Measurements from ENCODE around the gene CHTF18. TPM values are rescaled to one million over a fixed set of nuclear protein-coding genes. Genes with fewer than 3 reads are reported as not detected.

CHTF18 gene
- total RNA-seq, 1 experiment from 2014 or later = 22.6 TPM

- H3K9me3 ChIP-seq = no peaks in the 10 kb centered on the region
- no peak overlapping the region for H3K4me3 ChIP-seq
- H3K27me3 ChIP-seq = peaks cover 2% of the 10 kb centered on the region
- no peak for DNase-seq
- H3K36me3 ChIP-seq = peaks cover 23% of the 10 kb centered on the region
Observed at GRCh38 chr16:782766-783403, 5.5 kb upstream of the CHTF18 start.

GRCh38 chr16:783404-784161 lies 4.8 kb upstream of the CHTF18 start:
- Histone ChIP-seq H3K9me3 (no peaks in the 10 kb centered on the region), H3K4me3 (no peak overlapping the region), H3K27me3 (peaks cover 2% of the 10 kb centered on the region; the same call in 1 of the 2 replicates), H3K36me3 (peaks cover 23% of the 10 kb centered on the region)
- DNase-seq = no peak

- no peak for DNase-seq
- Histone ChIP-seq H3K4me3 (no peak overlapping the region), H3K27me3 (no peaks in the 10 kb centered on the region; the same call in 1 of the 2 replicates), H3K9me3 (no peaks in the 10 kb centered on the region), H3K36me3 (peaks cover 26% of the 10 kb centered on the region)
Observed at GRCh38 chr16:784431-784830, 4.0 kb upstream of the CHTF18 start.

- DNase-seq = no peak
Observed at GRCh38 chr16:785563-786535, 2.6 kb upstream of the CHTF18 start.

GRCh38 chr16:787321-787966 lies 976 bp upstream of the CHTF18 start:
- Histone ChIP-seq H3K4me3 (peak overlapping the region; percentile 98), H3K36me3 (peaks cover 55% of the 10 kb centered on the region), H3K27me3 (no peaks in the 10 kb centered on the region), H3K9me3 (no peaks in the 10 kb centered on the region)
- no peak for DNase-seq

More at GRCh38 chr16:785563-786535, 2.6 kb upstream of the CHTF18 start:
- peaks cover 40% of the 10 kb centered on the region for H3K36me3 ChIP-seq
- H3K4me3 ChIP-seq = no peak overlapping the region
- H3K9me3 ChIP-seq = no peaks in the 10 kb centered on the region
- H3K27me3 ChIP-seq = no peaks in the 10 kb centered on the region; the same call in 1 of the 2 replicates

- Histone ChIP-seq H3K27me3 (no peaks in the 10 kb centered on the region), H3K4me3 (peak within 1 kb of the TSS; percentile 98), H3K36me3 (peaks cover 55% of the 10 kb centered on the region), H3K9me3 (no peaks in the 10 kb centered on the region)
- DNase-seq = no peak
Observed at GRCh38 chr16:787978-788398, 432 bp upstream of the CHTF18 start, which contains the start of gene RPUSD1. RPUSD1 (minus strand) TSS chr16:788381; CDS start chr16:787737, 644 bp downstream.

- Histone ChIP-seq H3K27me3 (no peaks in the 10 kb centered on the region), H3K4me3 (peak overlapping the region; percentile 84), H3K9me3 (no peaks in the 10 kb centered on the region), H3K36me3 (peaks cover 57% of the 10 kb centered on the region)
- no peak for DNase-seq
Observed at GRCh38 chr16:789191-789850, 901 bp downstream of the CHTF18 start.

GRCh38 chr16:790086-790485 lies 1.7 kb downstream of the CHTF18 start:
- H3K36me3 ChIP-seq = peaks cover 62% of the 10 kb centered on the region
- no peaks in the 10 kb centered on the region for H3K27me3 ChIP-seq
- no peaks in the 10 kb centered on the region for H3K9me3 ChIP-seq
- no peak overlapping the region for H3K4me3 ChIP-seq
- no peak for DNase-seq

GRCh38 chr16:791131-791530 lies 2.7 kb downstream of the CHTF18 start:
- Histone ChIP-seq H3K27me3 (no peaks in the 10 kb centered on the region), H3K4me3 (no peak overlapping the region), H3K36me3 (peaks cover 56% of the 10 kb centered on the region), H3K9me3 (no peaks in the 10 kb centered on the region)
- no peak for DNase-seq

- DNase-seq = no peak
- Histone ChIP-seq H3K36me3 (peaks cover 51% of the 10 kb centered on the region), H3K4me3 (no peak overlapping the region), H3K9me3 (no peaks in the 10 kb centered on the region), H3K27me3 (no peaks in the 10 kb centered on the region)
Observed at GRCh38 chr16:792221-792995, 4.0 kb downstream of the CHTF18 start.

- Histone ChIP-seq H3K9me3 (no peaks in the 10 kb centered on the region), H3K36me3 (peaks cover 51% of the 10 kb centered on the region), H3K4me3 (no peak overlapping the region), H3K27me3 (no peaks in the 10 kb centered on the region)
- DNase-seq = no peak
Observed at GRCh38 chr16:793414-793813, 5.0 kb downstream of the CHTF18 start.

- H3K27me3 ChIP-seq = no peaks in the 10 kb centered on the region; the same call in 1 of the 2 replicates
- no peaks in the 10 kb centered on the region for H3K9me3 ChIP-seq
- DNase-seq = no peak
- no peak overlapping the region for H3K4me3 ChIP-seq
- peaks cover 50% of the 10 kb centered on the region for H3K36me3 ChIP-seq
Observed at GRCh38 chr16:794091-794822, 5.8 kb downstream of the CHTF18 start.

GRCh38 chr16:794853-795466 lies 6.5 kb downstream of the CHTF18 start:
- no peak for DNase-seq
- no peaks in the 10 kb centered on the region for H3K9me3 ChIP-seq

GRCh38 chr16:795580-796229 lies 7.3 kb downstream of the CHTF18 start:
- Histone ChIP-seq H3K4me3 (no peak overlapping the region), H3K9me3 (no peaks in the 10 kb centered on the region), H3K27me3 (peaks cover 9% of the 10 kb centered on the region), H3K36me3 (peaks cover 35% of the 10 kb centered on the region)
- DNase-seq = no peak

More at GRCh38 chr16:794853-795466, 6.5 kb downstream of the CHTF18 start:
- peaks cover 43% of the 10 kb centered on the region for H3K36me3 ChIP-seq
- no peak overlapping the region for H3K4me3 ChIP-seq
- H3K27me3 ChIP-seq = peaks cover 1% of the 10 kb centered on the region

Measured in MG63 (cell line).